ENCODE data around the gene KIAA1328. TPM values are rescaled to one million over a fixed set of nuclear protein-coding genes. Genes with fewer than 3 reads are reported as not detected.

KIAA1328 gene
- total RNA-seq, 6 donors from 2014 or later, result 10.6 to 66.0 (median 28.8) TPM

DNA sequence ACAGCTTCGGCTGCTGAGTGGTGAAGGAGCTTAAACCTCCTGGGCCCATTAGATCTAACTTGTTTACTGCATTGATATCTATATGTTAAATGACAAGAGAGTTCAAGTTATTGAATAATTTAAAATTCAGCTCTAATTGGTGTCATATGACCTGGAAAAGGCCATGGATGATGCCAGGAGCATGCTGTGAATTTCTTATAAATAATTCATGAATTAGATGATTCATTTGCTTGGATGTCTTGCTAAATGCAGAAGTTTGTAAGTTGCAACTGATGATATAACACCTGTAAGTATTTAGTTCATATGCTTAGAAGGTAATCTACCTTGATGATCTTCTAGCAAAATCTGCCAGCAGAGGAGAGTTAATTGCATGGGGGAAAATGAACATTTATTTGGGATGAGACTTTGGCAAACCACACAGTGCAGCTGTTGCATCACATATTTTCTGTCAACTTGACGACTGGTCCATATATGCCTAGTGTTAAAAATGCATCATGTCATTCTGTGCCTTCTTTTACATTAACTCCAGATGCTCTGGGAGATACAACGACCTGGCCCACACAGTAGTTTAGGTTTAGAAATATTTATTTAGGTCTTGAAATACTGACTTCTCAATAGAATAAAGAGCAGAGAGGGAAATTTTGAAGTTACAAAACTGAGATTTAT lies 226.3 kb downstream of the KIAA1328 start:
- H3K4me3 ChIP-seq, result no peak overlapping the region
- TF ChIP-seq, protein P1, sequence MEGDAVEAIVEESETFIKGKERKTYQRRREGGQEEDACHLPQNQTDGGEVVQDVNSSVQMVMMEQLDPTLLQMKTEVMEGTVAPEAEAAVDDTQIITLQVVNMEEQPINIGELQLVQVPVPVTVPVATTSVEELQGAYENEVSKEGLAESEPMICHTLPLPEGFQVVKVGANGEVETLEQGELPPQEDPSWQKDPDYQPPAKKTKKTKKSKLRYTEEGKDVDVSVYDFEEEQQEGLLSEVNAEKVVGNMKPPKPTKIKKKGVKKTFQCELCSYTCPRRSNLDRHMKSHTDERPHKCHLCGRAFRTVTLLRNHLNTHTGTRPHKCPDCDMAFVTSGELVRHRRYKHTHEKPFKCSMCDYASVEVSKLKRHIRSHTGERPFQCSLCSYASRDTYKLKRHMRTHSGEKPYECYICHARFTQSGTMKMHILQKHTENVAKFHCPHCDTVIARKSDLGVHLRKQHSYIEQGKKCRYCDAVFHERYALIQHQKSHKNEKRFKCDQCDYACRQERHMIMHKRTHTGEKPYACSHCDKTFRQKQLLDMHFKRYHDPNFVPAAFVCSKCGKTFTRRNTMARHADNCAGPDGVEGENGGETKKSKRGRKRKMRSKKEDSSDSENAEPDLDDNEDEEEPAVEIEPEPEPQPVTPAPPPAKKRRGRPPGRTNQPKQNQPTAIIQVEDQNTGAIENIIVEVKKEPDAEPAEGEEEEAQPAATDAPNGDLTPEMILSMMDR (IDR thresholded peaks at IDR 0.05), result no peak
- TF ChIP-seq POLR2AphosphoS5 (IDR thresholded peaks at IDR 0.05) (no peak), EP300 (IDR thresholded peaks at IDR 0.05) (no peak), POLR2A (IDR thresholded peaks at IDR 0.05) (no peak)
- ATAC-seq (ENCODE audit: low FRiP score in 2 of 2), result no peak

GRCh38 chr18:37064187-37064586 lies 235.3 kb downstream of the KIAA1328 start:
- Histone ChIP-seq H3K4me3 (no peak overlapping the region), H3K27me3 (no peaks in the 10 kb centered on the region), H3K4me1 (no peaks in the 10 kb centered on the region), H3K9me3 (no peaks in the 10 kb centered on the region), H3K36me3 (no peaks in the 10 kb centered on the region), H3K27ac (no peak overlapping the region)
- no peak for ATAC-seq (ENCODE audit: low FRiP score in 2 of 2)
- no peak for DNase-seq
- TF ChIP-seq, protein P1 (IDR thresholded peaks at IDR 0.05), result no peak
- TF ChIP-seq POLR2A (IDR thresholded peaks at IDR 0.05) (no peak), POLR2AphosphoS5 (IDR thresholded peaks at IDR 0.05) (no peak), EP300 (IDR thresholded peaks at IDR 0.05) (no peak)
- 98% methylated on average over 3 of the region's 3 CpGs for WGBS, 2 donors

More for the DNA sequence above, 226.3 kb downstream of the KIAA1328 start:
- H3K36me3 ChIP-seq, result no peaks in the 10 kb centered on the region
- no peak overlapping the region for H3K27ac ChIP-seq
- no peaks in the 10 kb centered on the region for H3K9me3 ChIP-seq
- no peaks in the 10 kb centered on the region for H3K4me1 ChIP-seq
- no peaks in the 10 kb centered on the region for H3K27me3 ChIP-seq
- DNase-seq, result no peak
- WGBS, 2 donors, result 79 to 80% methylated on average over 3 of the region's 3 CpGs

- H3K27ac ChIP-seq, result no peak overlapping the region
- H3K9me3 ChIP-seq, result no peaks in the 10 kb centered on the region
- ATAC-seq (ENCODE audit: low FRiP score in 2 of 2) (no peak), DNase-seq (no peak)
- no peaks in the 10 kb centered on the region for H3K4me1 ChIP-seq
- no peak overlapping the region for H3K4me3 ChIP-seq
- 85 to 86% methylated on average over 1 of the region's 1 CpG for WGBS, 2 donors
- H3K36me3 ChIP-seq, result no peaks in the 10 kb centered on the region
- TF ChIP-seq, protein P1 (IDR thresholded peaks at IDR 0.05), result no peak
- TF ChIP-seq POLR2AphosphoS5 (IDR thresholded peaks at IDR 0.05), result no peak
- H3K27me3 ChIP-seq, result no peaks in the 10 kb centered on the region
These were observed 236.3 kb downstream of the KIAA1328 start for GRCh38 chr18:37065254-37065653.

DNA sequence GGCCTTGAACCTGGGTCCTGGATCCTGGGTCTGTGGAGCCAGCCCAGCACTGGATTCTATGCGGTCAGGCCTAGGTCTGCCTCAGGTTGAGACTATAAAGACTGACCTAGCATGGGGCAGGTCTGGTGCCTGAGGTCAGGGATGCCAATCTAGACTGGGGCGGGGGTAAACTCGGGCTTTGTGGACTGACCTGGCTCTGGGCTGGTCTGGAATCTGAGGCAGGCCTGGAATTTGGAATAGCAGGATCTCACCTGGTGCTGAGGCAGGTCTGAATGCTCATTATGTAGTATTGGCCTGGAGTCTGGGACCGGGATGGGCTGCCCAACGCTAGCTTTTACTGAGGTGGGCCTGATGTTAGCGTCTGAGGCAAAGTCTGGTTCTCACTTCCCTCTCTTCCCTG lies 256.0 kb downstream of the KIAA1328 start:
- no peaks in the 10 kb centered on the region for H3K4me1 ChIP-seq
- ATAC-seq (ENCODE audit: low FRiP score in 2 of 2) (no peak), DNase-seq (no peak)
- WGBS, 2 donors, result 85% methylated on average over 3 to 6 of the region's 6 CpGs
- no peaks in the 10 kb centered on the region for H3K27me3 ChIP-seq
- TF ChIP-seq, protein P1 (IDR thresholded peaks at IDR 0.05), result no peak
- TF ChIP-seq EP300 (IDR thresholded peaks at IDR 0.05), result no peak
- no peak overlapping the region for H3K4me3 ChIP-seq
- no peaks in the 10 kb centered on the region for H3K36me3 ChIP-seq
- H3K9me3 ChIP-seq, result no peaks in the 10 kb centered on the region
- no peak overlapping the region for H3K27ac ChIP-seq

- no peak overlapping the region for H3K4me3 ChIP-seq
These were observed 256.4 kb downstream of the KIAA1328 start for GRCh38 chr18:37085362-37085761.

More at GRCh38 chr18:37085362-37085761, 256.4 kb downstream of the KIAA1328 start:
- Histone ChIP-seq H3K27me3 (no peaks in the 10 kb centered on the region), H3K27ac (no peak overlapping the region), H3K4me1 (no peaks in the 10 kb centered on the region), H3K36me3 (no peaks in the 10 kb centered on the region), H3K9me3 (no peaks in the 10 kb centered on the region)
- TF ChIP-seq POLR2A (IDR thresholded peaks at IDR 0.05), result no peak
- TF ChIP-seq, protein P1 (IDR thresholded peaks at IDR 0.05), result no peak
- no peak for TF ChIP-seq EP300 (IDR thresholded peaks at IDR 0.05)
- WGBS, 2 donors, result 78 to 97% methylated on average over 2 of the region's 2 CpGs
- no peak for ATAC-seq (ENCODE audit: low FRiP score in 2 of 2)
- DNase-seq, result no peak

Measured in upper lobe of left lung (tissue), 6 donors.